HTR-8/SVneo (cell line): Measurements from ENCODE around the gene TNIK.

ENCODE experiments used
- DNase-seq: peaks from one replicate; pipeline ENCODE4 v3.0.0; 2011; ENCODE audit warnings: low spot score, mixed read lengths; ENCODE audit not compliant: insufficient read length
- FAIRE-seq: peaks from 2 replicates; lab custom pipeline; 2011; peaks lifted over from hg19 to GRCh38; lab: Jason Lieb, UNC

TNIK gene

GRCh38 chr3:171090321-171090720, 369.9 kb downstream of the TNIK start:
- DNase-seq (no peak), FAIRE-seq (no peak)

DNA sequence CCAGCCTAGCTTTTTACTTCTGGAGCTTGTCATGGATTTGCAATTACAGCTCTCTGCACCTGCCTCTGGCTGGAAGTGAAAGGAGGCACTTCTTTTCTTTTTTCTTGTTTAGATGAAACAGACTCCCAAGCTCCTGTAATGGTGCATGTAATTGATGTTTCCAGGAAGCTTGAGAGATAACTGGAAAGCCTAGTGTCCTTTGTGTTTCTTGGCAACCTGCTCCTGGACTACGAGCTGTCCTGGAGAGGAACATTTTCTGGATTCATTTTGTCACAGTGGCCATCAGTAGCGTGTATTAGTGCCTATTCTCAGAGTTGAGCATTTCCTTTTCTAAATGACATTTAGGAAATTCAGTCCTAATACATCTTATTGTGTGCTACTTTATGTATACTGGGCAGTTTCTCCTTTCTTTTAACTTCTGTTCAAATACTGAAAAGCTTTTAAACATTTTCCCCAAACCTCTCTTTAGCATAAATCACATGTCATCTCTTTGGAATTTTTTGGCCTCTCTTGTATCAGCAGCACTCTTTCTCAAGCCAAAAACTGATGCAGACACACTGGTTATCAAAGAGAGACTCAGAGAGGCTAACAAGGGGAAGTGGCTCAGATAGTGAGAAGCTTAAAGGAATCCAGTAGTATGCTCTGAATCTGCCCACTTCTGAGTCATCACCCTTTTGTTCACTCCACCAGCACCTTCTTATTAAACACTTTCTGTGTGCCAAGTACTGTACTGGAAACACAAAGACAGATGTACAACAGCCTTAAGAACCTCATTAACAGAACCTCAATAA, 371.0 kb downstream of the TNIK start:
- DNase-seq (peak; percentile 38), FAIRE-seq (no peak)

DNA sequence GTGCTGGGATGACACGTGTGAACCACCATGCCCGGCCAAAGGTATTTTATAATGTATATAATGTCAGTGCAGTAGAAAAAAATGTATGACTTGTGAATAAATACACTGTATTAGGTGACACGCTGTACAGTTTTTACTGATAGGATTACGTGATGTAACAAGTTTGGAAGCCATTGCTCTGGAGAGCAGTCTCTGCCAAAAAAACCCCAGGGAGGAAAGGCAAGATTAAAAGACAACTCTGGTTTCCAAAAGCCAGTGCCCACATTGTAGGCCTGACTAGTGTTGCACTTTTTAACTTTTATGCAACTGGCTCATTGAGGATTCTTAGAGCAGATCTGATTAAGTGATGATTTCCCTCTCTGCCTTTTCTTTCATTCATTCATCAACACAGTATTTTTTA, 371.7 kb downstream of the TNIK start:
- no peak for FAIRE-seq

GRCh38 chr3:171086914-171087313, 373.3 kb downstream of the TNIK start:
- no peak for FAIRE-seq
- no peak for DNase-seq

More for the DNA sequence above, 371.7 kb downstream of the TNIK start:
- no peak for DNase-seq

DNA sequence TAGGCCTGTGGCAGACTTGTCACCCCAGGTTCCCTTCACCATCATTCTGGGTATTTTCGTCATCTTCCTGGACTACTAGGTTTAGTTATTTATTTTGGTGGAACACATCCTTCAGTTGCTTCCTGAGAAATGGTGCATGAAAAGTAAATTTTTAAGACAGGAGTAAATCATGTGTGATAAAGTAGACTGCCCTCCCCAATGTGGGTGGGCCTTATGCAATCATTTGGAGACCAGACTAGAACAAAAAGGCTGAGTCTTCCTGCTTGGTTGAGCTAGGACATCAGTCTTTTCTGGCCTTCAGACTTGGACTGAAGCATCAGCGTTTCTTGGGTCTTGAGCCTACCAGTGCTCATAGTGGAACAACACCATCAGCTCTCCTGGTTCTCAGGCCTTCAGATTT, 382.9 kb downstream of the TNIK start:
- DNase-seq (no peak), FAIRE-seq (no peak)

DNA sequence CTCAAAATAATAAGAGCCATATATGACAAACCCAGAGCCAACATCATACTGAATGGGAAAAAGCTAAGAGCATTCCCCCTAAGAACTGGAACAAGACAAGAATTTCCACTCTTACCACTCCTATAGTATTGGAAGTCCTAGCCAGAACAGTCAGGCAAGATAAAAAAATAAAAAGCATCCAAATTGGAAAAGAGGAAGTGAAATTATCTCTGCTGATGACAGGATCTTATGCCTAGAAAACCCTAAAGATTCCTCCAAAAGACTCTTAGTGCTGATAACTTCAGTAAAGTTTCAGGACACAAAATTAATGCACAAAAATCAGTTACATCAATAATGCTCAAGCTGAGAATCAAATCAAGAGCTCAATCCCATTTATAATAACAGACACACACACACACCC, 387.8 kb downstream of the TNIK start:
- FAIRE-seq (no peak), DNase-seq (no peak)

DNA sequence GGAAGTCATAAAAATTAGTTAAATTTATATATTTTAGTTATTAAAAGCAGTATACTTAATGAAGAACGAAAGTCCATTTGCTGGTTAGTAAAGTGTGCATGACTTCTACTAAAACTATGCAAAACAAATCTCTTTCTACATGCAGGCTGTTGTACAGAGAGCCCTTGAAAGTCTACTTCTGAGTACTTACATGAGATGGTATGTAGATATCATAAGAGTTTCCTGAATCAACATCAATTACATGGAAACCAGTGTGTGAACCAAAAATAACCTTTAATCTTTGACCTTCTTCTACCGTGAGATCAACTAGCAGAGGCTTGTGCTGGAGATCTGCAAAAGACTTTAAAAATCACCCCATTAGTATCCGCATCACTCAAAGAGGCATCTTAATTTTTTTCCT, 391.5 kb downstream of the TNIK start:
- FAIRE-seq: no peak
- no peak for DNase-seq

GRCh38 chr3:171066206-171066605, 394.0 kb downstream of the TNIK start:
- FAIRE-seq: peak; percentile 16
- no peak for DNase-seq

DNA sequence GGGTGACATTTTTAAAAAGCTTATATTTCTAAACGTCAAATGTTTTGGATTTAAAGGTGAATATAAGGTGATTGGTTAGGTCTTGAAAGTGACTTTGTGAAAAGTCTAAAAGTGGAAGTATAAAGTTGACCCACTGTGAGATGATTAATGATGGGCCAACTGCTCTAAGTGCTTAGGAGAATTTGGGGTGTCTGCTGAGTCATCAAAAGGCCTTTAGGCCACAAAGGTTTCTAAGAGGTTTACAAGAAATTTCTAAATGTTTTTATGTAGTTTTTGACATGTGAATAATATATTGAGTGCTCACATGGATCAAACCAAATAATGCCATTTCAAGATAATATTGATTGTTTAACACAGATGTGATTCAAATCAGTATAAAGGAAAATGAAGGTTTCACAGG, 394.5 kb downstream of the TNIK start:
- FAIRE-seq (no peak), DNase-seq (no peak)

GRCh38 chr3:171064461-171064860, 395.7 kb downstream of the TNIK start:
- DNase-seq: no peak
- no peak for FAIRE-seq

- FAIRE-seq (no peak), DNase-seq (no peak)
Measured at GRCh38 chr3:171061749-171062148, 398.5 kb downstream of the TNIK start.

DNA sequence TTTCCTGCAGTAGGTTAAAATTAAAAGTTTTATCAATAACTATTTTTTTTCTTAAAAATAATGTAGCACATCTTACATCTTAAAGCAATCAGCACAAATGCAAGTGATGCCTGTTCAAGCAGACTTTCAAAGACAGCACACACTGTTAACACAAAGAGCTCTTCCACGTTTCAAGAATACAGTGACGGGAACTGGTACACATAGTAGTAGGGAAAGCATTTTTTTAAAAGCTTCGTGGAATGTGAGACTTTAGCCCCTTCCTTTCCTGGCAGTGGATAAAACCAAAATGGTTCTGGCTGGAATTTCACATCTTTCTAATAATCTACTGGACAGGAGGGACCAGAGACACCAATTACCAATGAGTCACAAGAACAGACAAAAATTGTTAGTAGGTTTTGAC, 400.2 kb downstream of the TNIK start:
- DNase-seq (no peak), FAIRE-seq (no peak)

GRCh38 chr3:171058873-171059603, 401.2 kb downstream of the TNIK start:
- no peak for DNase-seq
- FAIRE-seq: no peak

- no peak for FAIRE-seq
- DNase-seq: no peak
Measured at GRCh38 chr3:171058058-171058457, 402.1 kb downstream of the TNIK start.

DNA sequence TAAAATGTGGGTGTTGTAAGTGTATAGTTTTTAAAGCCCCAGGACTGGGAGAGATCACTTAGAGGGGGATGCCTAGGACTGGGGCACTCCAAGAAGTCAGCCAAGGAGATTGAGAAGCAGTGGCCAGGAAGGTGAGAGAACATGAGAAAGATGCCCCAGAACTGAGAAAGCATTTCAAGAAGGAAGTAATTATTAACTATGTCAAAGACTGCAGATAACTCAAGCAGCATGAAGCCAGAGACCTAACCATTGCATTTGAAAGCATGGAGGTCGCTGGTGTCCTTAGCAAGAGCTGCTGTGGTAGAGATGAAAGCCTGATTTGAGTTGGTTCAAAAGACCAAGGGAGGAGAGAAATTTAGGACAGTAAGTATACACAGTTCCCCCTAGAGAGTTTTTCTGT, 403.1 kb downstream of the TNIK start:
- no peak for FAIRE-seq
- no peak for DNase-seq

GRCh38 chr3:171056528-171056927, 403.7 kb downstream of the TNIK start:
- DNase-seq (no peak), FAIRE-seq (no peak)

GRCh38 chr3:171055336-171056178, 404.6 kb downstream of the TNIK start:
- FAIRE-seq (no peak), DNase-seq (no peak)

DNA sequence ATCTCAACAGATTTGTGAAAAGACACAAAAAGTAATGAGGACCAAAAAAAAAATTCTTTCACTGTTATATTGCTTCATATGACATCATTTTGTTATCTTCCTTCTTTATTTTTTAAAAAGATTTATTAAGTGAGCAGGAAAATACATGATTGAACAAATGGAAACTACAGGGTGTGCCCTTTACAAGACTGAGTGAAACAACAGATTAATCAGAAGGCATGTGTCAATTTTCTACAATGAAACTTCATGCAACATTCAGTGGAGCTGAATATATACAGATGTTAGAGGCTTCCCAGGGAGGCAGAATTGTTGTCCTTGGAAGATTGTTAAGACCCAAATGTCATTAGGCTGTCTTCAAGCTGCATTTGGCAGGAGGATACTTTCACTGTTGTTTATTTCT, 405.3 kb downstream of the TNIK start:
- no peak for DNase-seq
- FAIRE-seq: no peak

GRCh38 chr3:171054231-171054630, 406.0 kb downstream of the TNIK start:
- no peak for FAIRE-seq
- no peak for DNase-seq

DNA sequence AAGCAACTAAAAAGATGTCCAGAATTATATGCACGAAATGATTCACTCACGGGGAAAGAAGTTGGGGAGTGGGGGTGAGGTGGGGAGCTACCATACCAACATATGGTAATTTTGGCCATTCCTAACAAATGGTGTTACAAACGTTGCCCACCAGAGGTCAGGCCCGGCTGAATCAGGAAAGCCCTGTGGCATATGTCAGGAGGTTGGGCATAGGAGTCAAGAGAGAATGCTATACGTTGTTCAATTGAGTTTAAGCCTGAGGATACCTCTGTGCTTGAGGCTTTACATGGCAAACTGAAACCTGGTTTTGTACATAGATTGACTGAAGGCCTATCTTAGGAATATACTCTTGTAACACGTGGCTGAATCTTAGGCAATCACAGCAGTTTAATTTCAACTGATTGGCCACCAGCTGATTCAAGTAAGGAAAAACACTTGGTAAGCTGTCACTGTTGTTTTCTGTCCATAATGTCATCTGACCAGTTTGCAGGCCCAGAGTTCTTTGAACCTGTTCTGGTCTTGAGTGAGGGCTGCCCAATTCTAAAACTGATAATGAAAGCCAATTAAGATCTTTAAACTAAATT, 410.3 kb downstream of the TNIK start:
- peak; percentile 74 for DNase-seq
- peak; percentile 77 for FAIRE-seq
